Hippocampal formation (tissue), 2 donors: ENCODE data around the gene DTX2.
"Not testable (repeated sequence)": the region's sequence is repeated elsewhere in the genome, so short reads cannot be mapped to it uniquely, and the experiment has no call there.

Experiments
- DNase-seq, 2 donors: peaks; one replicate each; lab custom pipeline; 2025; lab: John Stamatoyannopoulos, UW

DTX2 gene

DNA sequence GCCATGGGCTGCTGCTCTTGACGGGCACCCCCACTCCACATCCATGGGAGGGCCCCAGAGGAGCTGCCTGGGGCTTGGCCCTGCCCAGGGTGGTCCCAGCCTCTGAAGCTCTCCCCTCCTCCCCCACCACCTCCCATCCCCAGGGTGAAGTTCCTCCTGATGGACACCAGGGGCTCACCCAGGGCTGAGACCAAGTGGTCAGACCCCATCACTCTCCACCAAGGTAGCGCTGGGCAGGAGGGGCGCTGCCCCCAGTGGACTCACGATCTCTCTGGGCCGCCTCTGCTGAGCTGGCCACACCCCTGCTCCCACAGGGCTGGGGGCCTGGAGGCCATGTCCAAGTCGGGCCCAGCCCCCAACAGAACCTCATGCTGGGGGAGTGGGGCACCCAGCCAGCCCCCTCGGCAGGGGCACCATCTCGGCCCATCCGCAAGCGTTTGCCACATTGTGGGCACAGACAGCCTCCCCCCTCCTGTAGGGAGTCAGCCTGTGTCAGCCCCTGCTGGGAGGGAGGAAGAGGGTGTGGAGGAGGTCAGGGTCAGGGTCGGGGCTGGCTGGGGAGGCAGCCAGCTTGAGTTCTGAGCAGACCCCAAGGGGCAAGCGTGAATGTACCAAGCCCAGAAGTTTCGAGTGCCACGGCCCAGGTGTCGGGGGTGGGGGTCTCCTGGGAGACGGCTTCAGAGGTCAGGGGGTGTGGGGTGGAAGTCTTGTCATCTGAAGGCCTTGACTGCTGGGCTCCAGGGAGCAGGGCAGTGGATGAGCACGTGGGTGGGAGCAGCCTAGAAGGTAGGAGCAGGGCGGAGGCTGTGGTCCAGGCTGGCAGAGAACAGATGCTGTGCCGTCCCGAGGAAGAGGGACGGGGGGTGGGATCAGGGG, 51.7 kb downstream of the DTX2 start:
- no peak for DNase-seq

DNA sequence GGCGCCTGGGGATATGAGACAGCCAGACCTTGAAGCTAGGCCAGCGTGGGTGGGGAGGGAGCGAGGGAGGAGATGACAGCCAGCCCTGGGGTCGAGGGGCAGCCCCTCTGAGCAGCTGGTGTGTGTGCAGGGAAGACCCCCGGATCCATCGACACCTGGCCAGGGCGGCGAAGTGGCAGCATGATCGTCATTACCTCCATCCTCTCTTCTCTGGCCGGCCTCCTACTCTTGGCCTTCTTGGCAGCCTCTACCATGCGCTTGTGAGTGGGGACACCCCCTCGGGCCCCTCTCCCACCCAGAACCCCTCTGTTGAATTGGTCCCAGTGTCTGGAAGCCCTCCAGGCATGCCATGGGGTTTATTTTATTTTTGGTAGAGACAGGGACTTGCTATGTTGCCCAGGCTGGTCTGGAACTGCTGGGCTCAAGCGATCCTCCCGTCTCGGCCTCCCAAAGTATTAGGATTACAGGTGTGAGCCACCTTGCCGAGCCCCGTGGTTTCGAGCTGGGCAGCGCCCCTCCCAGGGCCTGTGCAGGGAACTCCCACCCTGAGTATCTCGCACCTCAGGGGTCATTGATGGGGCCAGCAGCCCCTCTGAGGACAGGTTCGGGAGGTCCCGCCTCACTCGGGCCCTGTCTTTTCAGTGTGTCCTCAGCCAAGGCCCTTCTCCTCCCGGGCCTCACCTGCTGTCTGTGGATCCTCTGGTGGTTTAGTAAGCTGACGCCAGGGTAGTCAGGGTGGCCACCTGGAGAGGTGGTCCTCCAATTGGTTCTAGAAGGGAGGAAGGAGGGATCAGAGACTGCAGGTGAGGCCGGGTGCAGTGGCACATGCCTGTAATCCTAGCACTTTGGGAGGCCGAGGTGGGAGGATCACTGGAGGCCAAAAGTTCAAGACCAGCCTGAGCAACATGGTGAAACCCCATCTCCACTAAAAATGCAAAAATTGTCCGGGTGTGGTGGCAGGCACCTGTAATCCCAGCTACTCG, 52.6 kb downstream of the DTX2 start:
- no peak for DNase-seq

DNA sequence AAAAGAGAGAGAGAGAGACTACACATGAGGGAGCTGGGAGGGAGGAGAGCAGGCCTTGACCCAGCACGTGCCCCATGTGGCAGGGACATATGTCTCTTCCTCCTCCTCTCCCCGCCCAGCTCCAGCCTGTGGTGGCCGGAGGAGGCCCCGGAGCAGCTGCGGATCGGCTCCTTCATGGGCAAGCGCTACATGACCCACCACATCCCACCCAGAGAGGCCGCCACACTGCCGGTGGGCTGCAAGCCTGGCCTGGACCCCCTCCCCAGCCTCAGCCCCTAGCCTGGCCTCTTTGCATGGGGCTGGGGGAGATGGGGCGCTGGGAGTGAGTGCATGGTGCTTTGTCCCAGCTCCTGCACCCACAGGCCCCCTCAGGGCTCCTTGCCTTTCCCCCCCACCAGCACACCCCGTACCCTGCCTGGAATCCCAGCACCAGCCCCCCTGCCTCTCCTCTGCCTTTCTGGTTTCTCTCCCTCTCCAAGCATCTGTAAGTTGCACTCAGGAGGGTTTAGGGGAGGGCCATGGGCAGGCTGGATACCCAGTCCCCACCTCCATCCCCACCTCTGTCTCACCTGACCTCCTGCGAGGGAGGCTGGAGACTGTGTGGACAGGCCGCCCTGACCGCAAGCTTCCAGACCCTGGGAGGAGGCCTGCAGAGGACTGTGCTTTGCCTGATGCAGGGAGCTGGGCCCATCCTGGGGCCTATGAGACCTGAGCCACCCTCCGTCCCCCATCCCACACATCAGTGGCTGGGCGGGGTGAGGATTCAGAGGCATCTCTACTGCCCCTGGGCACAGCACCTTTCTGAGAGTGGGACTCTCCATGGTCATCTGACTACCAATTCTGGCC, 53.6 kb downstream of the DTX2 start:
- DNase-seq = no peak

DNA sequence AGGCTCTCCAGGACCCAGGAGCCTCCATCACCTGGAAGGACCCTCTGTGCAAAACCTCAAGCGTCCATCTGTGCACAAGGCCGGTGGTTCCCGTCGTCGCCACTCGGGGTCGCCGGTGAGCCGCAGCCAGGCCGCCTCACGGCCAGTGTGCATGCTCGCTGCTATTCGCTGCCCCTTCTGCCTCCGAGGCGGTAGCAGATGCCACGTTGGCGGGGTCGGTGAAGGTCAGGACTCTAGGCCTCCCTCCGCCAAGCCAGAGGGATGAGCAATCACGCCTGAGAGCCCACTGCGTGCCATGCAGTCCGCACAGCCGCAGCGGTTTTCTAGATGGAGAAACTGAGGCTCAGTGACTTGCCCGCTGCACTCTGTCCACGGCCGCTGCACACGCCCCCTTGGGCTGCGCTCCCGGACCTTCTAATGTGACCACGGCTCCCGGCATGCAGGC, 54.5 kb downstream of the DTX2 start:
- peak; percentile 0 to 24 for DNase-seq

DNA sequence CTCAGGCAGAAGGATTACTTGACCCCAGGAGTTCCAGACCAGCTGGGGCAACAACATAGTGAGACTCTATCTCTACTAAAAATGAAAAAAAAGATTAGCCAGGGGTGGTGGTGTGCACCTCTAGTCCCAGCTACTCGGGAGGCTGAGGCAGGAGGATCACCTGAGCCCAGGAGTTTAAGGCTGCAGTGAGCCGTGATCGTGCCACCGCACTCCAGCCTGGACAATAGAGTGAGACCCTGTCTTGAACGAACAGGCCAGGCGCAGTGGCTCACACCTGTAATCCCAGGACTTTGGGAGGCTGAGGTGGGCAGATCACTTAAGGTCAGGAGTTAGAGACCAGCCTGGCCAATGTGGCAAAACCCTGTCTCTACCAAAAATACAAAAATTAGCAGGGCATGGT, 55.4 kb downstream of the DTX2 start:
- not testable (repeated sequence) for DNase-seq

DNA sequence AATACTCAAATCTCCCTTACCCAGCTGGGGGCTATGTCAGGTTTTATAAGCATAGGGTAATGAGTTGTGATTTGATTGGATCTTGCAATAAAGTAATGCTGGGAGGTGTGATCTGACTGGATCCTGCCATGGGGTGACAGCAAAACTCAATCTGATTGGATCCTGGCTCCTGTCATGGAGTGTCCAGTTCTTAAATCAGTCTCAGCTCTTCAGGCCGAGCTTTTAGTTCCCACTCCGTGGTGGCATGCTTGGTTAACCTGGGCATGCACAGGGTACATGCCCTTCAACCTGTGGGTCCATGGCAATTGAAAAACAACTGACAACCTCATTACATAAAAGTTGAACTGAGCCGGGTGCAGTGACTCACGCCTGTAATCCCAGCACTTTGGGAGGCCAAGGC, 64.7 kb downstream of the DTX2 start:
- DNase-seq = not testable (repeated sequence)

DNA sequence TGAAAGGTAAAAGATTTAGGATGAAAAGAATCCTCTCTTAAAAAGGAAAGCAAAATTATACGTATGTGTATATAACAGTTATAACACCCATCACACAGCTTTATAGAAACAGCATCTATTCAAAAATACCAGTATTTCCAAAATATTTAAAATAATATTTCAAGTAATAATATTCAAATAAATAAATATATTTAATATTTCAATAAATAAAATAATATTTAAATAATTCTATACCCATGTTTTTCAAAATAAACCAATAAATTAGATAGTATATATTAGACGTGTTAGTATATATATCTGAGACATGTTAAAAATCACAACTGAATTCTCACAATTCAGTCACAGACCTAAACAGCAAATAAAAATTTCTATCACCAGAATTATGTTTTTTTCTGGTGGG, 70.1 kb downstream of the DTX2 start:
- not testable (repeated sequence) for DNase-seq

DNA sequence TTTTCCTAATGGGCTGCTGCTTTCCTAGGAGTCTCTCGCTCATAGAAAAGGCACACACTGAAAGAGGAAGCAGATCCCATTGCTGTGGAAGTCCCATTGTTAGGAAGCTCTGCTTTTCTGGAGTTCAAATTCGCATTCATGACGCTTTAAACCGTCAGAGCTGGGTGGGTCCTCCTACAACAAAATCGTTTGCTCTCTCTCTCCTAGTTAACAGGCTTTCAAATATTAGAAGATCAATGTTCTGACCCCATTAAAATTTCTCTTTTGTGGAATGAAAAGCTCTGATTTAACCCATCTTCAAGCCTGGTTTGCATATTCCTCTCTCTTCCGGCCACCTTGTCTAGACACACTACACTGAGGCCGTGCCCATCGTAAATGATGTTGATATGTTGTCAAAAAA, 81.7 kb downstream of the DTX2 start, which contains the start of gene SPDYE16:
Gene SPDYE16 (minus strand): TSS at position 101 of the 400 bp plus-strand sequence. CDS start 1,838 bp downstream, outside the sequence.
- DNase-seq = not testable (repeated sequence)

DNA sequence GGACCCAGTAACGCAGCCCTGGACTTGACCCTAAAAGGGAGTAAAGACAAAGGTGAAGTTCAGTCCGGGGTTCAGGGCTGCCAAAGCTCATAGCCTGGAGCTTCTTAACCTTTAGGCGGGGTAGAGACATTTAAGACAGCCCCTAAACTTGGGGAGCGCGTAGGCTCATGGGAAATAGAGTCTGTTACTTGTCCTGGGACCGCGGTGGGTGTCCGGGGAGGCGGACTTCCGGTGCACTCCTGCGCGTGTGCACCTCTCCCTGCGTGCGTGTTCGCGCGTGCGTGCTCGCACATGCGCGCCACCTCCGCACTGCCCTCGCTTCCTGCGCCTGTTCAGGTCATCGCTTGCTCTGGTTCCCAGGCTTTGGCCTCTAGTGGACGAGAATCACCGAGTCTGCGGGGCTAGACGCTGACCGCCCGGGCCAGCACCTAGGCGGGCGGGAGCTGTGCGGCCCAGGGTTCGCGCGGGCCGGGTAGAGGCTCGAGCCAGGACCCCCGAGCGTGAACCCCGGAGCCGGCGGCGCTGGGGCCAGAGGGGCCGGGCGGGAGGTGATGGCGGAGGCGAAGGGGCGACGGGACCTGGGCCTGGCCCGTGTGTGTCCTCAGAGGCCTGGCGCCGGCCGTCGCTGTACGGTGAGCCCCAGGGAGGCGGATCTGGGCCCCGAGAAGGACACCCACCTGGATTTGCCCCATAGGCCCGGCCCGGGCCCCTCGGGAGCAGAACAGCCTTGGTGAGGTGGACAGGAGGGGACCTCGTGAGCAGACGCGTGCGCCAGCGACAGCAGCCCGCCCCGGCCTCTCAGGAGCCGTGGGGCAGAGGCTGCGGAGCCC, 87.7 kb downstream of the DTX2 start:
- DNase-seq = peak; percentile 67 to 82

DNA sequence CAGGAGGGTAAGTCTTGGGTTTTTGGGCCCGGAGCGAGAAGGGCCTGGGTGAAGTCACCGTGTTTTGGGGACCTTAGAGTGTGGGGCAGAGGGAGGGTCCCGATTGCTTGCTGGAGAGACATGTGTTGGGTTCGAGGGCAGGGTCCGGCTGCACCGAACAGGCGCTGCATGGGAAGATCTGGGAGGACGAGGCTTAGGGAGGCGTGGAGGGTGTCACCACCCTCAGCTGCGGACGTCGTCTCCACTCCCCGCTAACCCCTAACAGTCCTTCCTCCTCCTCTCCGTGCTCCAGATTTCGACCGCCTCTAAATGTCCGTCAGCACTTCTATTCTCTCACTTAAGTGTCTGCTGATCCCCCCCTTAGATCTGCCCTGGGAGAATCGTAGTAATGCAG, 88.3 kb downstream of the DTX2 start:
- not testable (repeated sequence) for DNase-seq

DNA sequence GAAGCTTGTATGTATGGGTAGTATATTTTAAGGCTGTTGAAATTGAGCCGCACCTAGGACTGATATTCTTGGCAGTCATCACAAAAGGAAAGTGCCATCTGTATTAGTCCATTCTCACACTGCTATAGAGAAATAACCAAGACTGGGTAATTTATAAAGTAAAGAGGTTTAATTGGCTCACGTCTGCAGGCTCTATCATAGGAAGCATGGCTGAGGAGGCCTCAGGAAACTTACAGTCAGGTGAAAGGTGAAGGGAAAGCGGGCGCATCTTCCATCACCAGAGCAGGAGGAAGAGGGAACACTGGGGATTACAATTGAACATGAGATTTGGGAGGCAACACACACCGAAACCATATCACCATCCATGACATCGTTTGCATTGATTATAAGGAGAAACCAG, 90.5 kb downstream of the DTX2 start:
- DNase-seq = not testable (repeated sequence)
